ENCODE data around the gene TBRG4.
A peak's percentile ranks its signal among the peaks of the same experiment; 100 is the strongest.

TBRG4 gene

DNA sequence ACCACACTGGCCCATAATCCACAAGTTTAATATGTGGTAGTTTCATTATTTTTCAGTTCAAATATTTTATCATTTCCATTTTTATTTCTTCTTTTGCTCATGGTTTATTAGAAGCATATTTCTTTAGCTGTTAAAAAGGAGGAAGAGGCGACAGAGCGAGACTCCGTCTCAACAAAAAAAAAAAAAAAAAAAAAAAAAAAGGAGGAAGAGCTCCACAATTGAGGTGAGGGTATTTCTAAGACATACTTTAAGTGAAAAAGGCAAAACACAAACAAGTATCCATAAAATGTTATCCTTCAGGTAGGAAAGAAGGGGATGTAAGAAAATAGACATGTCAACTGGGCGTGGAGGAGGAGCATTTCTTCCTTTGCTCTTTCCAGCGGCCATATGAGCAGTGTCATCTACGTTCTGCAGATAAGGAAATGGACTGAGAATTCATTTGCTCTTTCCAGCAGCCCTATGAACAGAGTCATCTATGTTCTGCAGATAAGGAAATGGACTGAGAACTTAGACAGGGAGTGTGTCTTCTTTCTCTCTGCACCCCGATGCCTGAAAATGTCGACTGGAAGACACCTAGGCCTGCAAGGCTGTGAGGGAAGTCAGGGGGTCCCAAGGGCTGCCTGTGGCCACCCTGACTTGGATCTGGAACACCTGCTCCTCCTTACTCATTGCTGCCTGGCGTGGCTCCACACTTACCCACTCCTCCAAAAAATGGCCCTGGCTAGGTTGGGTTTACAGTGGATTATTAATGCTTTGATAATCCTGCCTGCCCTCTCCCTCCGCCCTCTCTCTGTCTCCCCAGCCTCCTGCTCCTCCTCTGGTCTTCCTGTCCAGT lies 27.2 kb upstream of the TBRG4 start:
- H3K9me3 ChIP-seq, result no peaks in the 10 kb centered on the region
- TF ChIP-seq, protein P1, sequence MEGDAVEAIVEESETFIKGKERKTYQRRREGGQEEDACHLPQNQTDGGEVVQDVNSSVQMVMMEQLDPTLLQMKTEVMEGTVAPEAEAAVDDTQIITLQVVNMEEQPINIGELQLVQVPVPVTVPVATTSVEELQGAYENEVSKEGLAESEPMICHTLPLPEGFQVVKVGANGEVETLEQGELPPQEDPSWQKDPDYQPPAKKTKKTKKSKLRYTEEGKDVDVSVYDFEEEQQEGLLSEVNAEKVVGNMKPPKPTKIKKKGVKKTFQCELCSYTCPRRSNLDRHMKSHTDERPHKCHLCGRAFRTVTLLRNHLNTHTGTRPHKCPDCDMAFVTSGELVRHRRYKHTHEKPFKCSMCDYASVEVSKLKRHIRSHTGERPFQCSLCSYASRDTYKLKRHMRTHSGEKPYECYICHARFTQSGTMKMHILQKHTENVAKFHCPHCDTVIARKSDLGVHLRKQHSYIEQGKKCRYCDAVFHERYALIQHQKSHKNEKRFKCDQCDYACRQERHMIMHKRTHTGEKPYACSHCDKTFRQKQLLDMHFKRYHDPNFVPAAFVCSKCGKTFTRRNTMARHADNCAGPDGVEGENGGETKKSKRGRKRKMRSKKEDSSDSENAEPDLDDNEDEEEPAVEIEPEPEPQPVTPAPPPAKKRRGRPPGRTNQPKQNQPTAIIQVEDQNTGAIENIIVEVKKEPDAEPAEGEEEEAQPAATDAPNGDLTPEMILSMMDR (IDR thresholded peaks at IDR 0.05; ENCODE audit: low read depth, low read length), result no peak
- DNase-seq, result no peak

DNA sequence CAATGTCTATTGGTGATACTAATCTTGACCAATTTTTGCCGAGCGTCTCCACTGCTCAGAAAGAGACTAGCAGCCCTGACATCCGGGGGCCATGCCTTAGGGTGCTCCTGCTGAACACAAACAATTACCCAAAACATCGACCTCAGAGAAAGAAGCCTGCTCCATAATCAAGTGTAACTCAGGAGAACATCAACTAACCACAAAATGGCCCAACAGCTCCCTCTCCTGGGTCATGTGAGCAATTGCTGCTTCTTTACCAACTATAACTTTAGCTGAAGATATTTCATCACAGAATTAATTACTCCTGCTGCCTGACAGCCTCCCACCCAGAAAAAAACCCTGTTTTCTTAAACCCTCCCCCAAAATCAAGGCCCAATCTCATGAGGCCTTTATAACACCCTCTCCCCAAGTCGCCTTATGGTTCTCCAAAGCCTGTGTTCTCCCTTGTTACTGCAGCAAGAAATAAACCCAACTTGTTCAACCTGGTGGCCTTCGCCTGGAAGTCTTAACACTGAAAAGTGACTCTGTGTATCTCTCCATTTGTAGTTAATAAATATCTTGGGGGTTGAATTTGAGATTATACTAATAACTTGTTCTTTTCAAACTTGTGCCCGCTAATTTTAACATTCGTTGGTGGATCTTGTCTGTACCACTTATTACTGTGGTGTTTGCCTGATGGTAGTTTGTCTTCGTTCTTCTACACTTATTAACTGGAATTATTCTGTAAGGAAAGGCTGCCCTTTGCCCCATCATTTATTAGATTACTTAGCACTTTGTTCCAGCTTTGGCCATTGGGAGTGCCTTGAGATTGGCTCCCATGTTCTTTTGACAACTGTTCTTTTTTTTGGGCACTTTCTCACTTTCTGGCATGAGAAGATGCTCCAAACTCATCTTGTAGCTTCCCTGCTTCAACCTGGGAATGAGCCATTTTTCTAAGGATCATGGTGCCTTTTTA lies 24.9 kb upstream of the TBRG4 start:
- no peak overlapping the region for H3K4me3 ChIP-seq (ENCODE audit: low read depth, low read length)
- H3K9me3 ChIP-seq, result no peaks in the 10 kb centered on the region
- peak; percentile 55 for DNase-seq
- H3K4me1 ChIP-seq, result no peaks in the 10 kb centered on the region
- TF ChIP-seq, protein P1 (IDR thresholded peaks at IDR 0.05; ENCODE audit: low read depth, low read length), result peak; percentile 94
- H3K27me3 ChIP-seq, result no peaks in the 10 kb centered on the region
- no peaks in the 10 kb centered on the region for H3K36me3 ChIP-seq

More for the DNA sequence above, 27.2 kb upstream of the TBRG4 start:
- Histone ChIP-seq H3K27me3 (no peaks in the 10 kb centered on the region), H3K4me3 (ENCODE audit: low read depth, low read length) (no peak overlapping the region), H3K36me3 (no peaks in the 10 kb centered on the region), H3K4me1 (no peaks in the 10 kb centered on the region)

DNA sequence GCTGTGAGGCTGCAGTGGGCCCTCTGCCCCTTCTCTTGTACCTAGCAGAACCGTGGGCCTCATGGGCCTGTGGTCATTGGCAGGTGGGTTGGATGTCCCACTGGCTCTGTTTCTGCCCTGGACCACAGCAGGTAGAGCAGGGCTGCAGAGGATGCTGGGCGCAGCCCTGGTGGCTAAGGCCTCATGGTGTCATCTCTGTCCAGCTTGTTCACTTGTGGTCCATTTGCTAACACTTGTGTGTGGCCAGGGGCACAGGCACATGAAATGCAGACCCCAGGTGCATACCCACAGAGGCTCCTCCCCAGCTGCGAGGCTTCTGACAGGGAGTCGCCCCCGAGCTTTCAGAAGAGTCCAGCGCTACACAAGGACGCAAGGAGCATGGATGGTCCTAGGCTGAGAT lies 22.4 kb upstream of the TBRG4 start:
- no peaks in the 10 kb centered on the region for H3K36me3 ChIP-seq
- no peaks in the 10 kb centered on the region for H3K4me1 ChIP-seq
- no peak overlapping the region for H3K4me3 ChIP-seq (ENCODE audit: low read depth, low read length)
- no peaks in the 10 kb centered on the region for H3K9me3 ChIP-seq
- H3K27me3 ChIP-seq, result no peaks in the 10 kb centered on the region
- TF ChIP-seq, protein P1 (IDR thresholded peaks at IDR 0.05; ENCODE audit: low read depth, low read length), result no peak
- DNase-seq, result no peak

DNA sequence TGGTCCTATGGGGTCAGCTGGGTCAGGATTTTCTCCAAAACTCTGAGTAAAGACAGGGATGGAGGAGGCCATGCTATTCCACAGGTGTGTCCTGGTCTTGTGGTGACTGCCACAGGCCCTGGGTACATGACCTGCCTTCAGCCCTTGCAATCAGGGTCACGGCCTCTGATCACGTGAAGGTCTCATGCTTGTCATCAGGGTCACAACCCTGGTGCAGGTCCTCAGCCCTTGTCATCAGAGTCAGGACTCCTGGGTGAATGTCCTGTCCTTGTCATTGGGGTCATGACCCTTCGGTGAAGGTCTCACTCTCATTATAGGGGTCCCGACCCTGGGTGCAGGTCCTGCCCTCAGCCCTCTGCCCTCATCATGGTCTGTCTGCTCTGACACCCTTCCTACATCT lies 21.9 kb upstream of the TBRG4 start:
- TF ChIP-seq, protein P1 (IDR thresholded peaks at IDR 0.05; ENCODE audit: low read depth, low read length), result no peak

DNA sequence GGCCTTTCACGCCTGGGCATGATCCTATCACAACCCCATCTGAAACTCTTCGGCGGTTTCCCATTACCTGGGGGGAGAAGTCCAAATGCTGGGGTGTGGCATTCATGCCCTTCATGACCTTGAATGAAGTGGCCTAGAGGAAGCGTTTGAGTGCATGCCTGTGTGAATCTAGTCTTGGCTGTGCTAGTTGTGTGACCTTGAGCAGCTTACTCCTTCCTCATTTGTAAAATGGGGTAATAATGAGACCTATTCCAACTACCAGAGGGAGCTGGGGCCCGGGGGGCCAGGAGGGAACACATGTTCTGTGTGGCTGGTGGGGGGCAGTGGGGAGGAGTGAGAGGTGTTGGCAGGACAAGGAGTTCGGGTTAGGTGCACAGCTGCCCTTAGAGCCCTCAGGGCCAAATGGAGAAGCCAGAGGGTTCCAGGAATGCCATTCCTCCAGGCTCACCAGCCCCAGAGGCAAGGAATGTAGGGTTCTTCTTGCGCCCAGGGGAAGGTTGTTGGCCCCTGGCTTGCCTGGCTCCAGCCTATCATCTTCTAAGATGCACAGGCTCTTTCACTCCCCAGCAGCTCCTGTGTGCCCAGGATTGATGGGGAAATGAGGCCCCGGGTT lies 21.3 kb upstream of the TBRG4 start:
- TF ChIP-seq, protein P1 (IDR thresholded peaks at IDR 0.05; ENCODE audit: low read depth, low read length), result no peak
- H3K4me3 ChIP-seq (ENCODE audit: low read depth, low read length), result no peak overlapping the region
- no peak for DNase-seq

More for the DNA sequence above, 21.9 kb upstream of the TBRG4 start:
- Histone ChIP-seq H3K27me3 (no peaks in the 10 kb centered on the region), H3K9me3 (no peaks in the 10 kb centered on the region), H3K4me3 (ENCODE audit: low read depth, low read length) (no peak overlapping the region), H3K36me3 (no peaks in the 10 kb centered on the region), H3K4me1 (no peaks in the 10 kb centered on the region)
- DNase-seq, result no peak

More for the DNA sequence above, 21.3 kb upstream of the TBRG4 start:
- H3K4me1 ChIP-seq, result no peaks in the 10 kb centered on the region
- H3K9me3 ChIP-seq, result no peaks in the 10 kb centered on the region
- no peaks in the 10 kb centered on the region for H3K27me3 ChIP-seq
- H3K36me3 ChIP-seq, result no peaks in the 10 kb centered on the region

Measured in BE2C (cell line).